NCI-H2081 treated with DMSO at 0.1 percent for 48 hours (cell line): Measurements from ENCODE around the gene CMTR1.

Experiments
- DNase-seq: peaks from one replicate; lab custom pipeline; 2025; lab: John Stamatoyannopoulos, UW

Gene CMTR1

DNA sequence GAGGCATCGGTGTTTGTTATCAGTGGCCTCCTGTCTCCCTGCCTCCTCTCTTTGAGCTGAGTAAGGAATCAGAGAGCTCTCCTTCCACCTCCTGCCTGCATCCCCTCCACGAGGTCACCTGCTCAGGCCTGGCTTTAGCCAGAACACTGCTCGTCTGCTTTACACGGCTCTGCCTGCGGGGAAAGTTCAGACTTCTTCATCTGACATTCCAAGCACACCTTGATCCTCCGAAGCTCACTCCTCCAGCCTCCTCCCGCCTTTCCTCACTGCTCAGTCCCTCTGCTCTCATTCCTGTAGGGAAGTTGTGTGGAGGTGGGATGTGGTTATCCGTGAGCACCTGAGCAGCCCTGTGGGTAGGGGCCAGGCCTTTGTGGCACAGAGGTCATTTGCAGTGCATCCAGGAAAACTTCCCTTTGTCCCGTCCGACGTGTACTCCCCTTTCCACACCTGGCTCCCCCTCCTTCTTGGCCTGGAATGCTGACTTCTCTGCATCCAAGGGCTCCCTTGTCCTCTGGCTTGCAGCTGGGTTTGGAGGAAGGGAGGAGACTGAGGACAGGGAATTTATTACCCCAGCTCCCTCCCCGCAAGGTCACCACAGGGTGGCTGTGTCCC is 79.5 kb downstream of the CMTR1 start:
- no peak for DNase-seq

DNA sequence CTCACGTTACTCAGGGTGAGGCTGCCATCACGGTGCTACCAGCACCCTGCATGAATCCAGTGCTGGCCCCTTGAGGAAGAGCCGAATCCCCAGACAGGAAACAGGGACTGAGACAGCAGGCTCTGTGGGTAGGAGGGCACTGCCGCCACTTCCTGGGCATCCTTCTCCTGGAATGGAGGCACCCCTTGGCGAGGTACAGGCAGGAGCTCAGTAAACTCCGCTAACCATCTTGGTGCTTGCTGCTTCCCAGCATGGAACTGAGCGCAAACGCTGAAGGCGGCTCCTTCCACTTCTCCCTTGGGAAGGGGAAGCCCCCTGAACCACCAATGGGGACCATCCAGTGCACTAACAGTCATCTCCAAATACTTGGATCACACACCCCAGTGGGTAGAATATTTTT is 80.1 kb downstream of the CMTR1 start:
- no peak for DNase-seq

- no peak for DNase-seq
Observed at GRCh38 chr6:37513576-37513975, 80.6 kb downstream of the CMTR1 start.

DNA sequence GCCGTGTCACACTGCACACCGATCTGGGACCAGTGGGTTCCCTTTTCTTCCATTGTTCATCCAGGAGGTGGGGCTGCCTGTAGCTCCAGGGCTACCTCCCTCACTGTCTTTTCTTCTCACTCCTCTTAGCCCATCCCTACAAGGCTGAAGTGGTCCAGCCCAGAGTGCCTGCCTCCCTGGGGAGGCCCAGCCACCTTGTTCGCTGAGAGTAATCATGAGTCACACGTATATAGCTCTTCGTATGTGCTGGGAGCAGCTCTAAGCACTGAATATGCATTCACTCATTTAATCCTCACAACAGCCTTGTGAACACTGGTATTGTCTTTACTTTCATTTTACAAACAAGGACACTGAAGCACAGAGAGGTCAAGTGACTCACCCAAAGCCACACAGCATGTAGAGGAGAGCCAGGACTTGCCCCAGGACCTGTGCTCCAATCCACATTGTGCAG is 81.3 kb downstream of the CMTR1 start:
- DNase-seq: no peak

DNA sequence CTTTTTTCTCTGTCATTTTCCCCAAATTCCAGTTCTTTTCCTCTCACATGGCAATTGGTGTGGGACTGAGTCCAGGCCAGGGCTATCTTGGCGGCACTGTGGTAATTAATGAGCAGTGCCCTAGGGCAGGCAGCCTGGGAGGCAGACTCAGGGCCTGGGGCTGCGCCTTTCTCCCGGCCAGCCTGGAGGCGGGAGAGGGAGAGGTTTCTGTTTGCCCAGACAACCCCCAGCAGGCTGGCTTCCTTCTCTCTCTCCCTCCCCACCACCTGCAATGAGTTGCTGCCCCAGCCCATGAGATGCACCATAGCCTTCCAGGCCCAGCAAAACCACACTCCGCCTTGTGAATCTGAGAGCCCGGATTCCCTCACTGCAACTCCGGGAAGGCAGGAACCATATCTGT is 81.8 kb downstream of the CMTR1 start:
- DNase-seq: no peak

DNA sequence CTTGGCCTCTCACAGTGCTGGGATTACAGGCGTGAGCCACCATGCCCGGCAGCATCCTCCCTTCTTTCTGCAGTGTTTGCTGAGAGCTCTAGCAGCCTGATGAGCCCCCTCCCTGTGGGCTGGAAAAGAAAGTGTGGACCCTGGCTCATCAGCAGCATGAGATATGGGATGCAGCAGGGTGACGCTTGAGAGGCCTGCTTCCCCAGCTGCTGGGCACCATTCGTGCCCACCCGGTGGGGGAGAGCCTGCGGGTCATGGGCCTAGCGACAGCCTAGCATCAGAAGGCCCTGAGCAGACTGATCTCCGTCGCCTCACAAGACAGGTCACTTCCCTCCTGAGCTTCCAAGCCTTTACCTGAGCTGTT is 82.7 kb downstream of the CMTR1 start:
- DNase-seq: no peak

DNA sequence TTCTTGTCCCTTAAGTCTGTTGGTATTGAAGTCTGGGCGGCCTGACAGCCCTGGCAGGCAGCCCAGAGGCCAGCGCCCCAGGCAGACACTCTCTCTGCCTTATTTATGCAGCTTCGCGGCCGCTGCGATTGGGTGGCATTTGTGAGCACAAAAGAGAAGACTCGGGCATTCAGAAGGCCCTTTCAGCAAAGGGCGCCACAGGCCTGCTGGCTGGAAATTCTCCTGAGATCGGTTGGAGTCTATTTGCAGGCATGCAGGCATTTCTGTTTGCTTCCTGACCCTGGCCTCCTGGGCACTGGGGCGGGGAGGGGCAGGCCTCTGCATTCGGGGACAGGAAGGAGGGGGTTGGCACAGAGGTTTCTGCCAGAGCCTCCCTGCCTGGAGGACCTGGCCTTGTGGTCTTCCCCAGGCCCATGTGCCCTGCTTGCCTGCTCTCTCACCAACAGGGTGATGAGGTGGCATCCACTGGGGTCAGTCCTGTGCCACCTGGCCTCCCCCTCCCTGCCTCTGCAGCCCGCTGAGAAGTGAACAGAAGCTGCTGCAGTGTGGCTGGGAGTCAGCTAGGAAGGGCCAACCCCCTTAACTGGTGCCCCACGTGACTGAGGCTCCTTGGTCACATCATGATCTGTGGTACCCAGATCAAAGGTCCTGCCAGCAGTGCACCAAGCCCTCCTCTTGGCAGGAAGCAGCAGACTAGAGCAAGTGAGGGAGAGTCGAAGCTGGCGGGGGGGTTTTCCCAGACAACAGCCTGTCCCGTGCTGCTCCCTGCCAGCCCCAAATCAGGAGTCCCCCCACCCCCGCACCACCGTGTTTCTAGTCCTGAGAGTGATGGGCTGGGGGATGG is 83.3 kb downstream of the CMTR1 start:
- DNase-seq: no peak

GRCh38 chr6:37516920-37517405 is 83.9 kb downstream of the CMTR1 start:
- DNase-seq: no peak

GRCh38 chr6:37517411-37517812 is 84.4 kb downstream of the CMTR1 start:
- no peak for DNase-seq

DNA sequence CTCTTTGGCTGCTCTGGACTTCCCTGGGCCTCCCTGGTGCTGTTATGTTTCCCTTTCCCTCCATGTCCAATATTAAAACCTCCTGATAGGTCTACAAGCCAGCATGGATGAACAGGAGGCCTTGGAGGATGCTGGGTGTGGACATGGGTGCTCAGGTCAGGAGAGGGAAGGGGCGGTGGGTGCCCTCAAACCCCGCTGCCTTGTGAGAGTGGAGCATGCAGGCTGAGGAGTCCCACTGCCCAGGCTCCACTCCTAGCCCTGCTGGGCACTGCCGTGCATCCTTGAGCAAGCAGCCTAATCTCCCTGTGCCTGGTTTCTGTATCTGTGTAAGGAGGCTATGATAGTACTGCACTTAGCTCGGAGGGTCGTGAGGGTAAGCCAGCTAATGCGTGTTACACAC is 85.1 kb downstream of the CMTR1 start:
- no peak for DNase-seq

GRCh38 chr6:37519461-37519860 is 86.4 kb downstream of the CMTR1 start:
- DNase-seq: no peak

- no peak for DNase-seq
Observed at GRCh38 chr6:37520926-37521325, 87.9 kb downstream of the CMTR1 start.

- DNase-seq: no peak
Observed at GRCh38 chr6:37521674-37522073, 88.7 kb downstream of the CMTR1 start.

DNA sequence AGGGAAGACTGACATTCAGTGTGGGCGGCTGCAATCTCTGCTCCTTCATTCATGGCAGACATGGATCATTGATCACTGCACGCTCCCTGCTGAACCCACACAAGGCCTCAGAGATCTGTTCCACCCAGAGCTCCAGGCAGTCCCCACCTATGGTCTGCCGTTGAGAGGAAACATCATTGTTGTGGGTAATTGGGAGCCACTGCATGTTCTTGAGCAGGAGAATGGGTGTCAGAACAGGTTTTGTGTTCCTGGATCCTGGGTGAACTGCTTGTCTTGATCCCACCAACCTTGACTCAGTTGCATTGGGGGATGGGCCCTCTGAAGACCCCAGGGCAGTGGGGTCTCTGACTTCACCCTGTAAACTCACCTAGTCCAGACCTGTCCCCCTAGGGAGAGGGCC is 89.8 kb downstream of the CMTR1 start:
- DNase-seq: no peak

DNA sequence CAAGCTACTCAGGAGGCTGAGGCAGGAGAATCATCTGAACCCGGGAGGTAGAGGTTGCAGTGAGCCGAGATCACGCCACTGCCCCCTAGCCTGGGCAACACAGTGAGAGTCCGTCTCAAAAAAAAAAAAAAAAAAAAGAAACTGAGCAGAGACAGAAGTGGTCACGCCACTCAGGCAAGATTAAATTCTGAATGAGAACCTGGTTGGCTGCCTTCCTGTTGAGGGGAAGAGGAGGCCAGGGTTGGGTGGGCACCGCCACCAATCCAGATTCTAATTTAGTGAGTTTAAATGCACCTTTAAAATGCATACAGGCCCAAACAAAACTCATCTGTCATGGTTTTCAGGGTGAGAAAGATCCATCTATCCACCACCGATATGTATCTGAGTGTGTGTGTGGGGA is 90.4 kb downstream of the CMTR1 start:
- DNase-seq: no peak

GRCh38 chr6:37524025-37524969 is 91.3 kb downstream of the CMTR1 start:
- DNase-seq: no peak

GRCh38 chr6:37524970-37525318 is 91.9 kb downstream of the CMTR1 start:
- no peak for DNase-seq

DNA sequence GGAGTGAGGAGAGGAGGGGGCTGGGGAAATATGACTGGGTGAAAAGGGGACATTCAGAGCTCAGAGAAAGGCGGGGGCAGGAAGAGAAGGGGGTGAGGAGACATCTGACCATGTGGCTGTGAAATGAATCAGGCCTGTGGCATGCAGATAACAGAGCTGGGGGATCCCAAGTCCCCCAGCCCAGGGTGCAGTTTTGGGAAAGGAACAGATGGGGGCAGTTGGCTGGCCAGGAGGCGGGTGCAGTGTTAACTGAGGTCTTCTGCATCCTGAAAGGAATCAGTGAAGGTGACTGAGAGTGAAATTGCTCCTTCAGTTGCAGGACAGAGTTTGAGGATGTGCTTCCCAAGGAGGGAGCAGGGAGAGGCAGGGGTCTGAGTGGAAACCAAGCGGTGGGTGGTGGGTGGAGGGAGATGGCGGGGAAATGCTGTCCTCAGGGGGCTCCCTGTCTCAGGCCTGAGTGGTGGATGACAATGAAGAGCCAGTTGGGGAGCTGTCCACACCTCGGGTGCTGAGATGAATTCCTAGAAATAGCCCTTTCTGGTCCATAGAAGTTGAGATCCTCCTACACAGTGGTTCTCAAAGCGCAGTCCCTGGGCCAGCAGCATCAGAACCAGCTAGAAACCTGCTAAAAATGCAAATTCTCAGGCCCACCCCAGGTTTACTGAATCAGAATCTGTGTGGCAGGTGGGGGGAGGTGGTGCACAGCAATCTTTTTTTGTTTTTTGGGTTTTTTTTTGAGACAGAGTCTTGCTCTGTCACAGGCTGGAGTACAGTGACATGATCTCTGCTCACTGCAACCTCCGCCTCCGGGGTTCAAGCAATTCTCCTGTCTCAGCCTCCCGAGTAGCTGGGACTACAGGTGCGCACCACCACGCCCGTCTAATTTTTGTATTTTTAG is 92.7 kb downstream of the CMTR1 start:
- no peak for DNase-seq

DNA sequence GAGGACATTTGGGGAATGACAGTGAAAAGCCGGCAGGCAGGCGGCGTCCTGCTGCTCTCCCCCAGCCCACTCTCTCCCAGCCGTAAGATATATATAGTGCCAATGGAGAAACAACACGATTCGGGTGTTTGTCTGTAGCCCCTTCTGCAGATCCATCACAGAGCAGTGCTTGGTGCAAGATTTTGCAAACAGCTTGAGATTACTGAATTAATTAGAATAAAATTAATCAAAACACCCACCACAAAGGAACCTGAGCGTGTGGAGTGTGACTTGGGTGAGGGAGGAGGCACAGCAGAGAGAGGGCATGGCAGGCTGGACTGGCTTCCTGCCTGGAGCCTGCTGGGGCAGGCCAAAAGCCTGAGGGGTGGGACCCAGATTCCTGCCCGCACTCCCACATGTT is 95.5 kb downstream of the CMTR1 start:
- no peak for DNase-seq

DNA sequence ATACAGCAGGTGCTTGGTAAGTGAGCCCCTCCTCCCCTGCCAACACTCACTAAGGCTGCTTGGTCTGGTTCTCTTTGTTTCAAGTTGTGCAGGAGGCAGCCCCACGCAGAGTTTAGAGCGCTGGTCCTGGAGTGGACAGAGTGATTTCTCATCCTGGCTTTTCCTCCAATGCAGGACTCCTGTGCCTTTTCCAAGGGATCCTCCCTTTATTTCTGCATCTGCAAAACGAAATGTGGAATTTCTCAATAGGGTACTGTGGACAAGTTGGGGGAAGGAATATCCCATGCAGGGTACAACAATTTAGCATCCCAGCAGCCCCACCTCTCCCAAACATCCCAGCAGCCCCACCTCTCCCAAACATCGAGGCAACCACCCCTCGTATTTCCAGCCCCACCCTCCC is 97.3 kb downstream of the CMTR1 start:
- DNase-seq: no peak

GRCh38 chr6:37531026-37531425 is 98.0 kb downstream of the CMTR1 start:
- no peak for DNase-seq
